HepG2 (cell line): ENCODE data around the gene KRTDAP.

Experiments
- ARID2 ChIP-seq: sonication (generic); formaldehyde crosslinking; IDR thresholded peaks from 2 replicates; pipeline ENCODE4 v1.8.1; 2022; ENCODE audit warnings: mild to moderate bottlenecking, missing genetic modification reagents, borderline replicate concordance
- CBFB ChIP-seq: sonication (generic); formaldehyde crosslinking; IDR thresholded peaks from 2 replicates; pipeline ENCODE4 v1.4.0; 2020; ENCODE audit warnings: missing genetic modification reagents
- CBX5 ChIP-seq: sonication (generic); formaldehyde crosslinking; IDR thresholded peaks from 2 replicates; pipeline ENCODE4 v1.4.0; 2020; ENCODE audit warnings: missing genetic modification reagents, borderline replicate concordance
- ERF ChIP-seq: IDR thresholded peaks from 2 replicates; pipeline ENCODE4 v1.6.1; 2018; ENCODE audit warnings: missing biosample characterization, missing genetic modification reagents
- IRF2 ChIP-seq: IDR thresholded peaks from 2 replicates; pipeline ENCODE4 v1.6.1; 2018; ENCODE audit warnings: missing genetic modification reagents, missing compliant biosample characterization
- KLF13 ChIP-seq: sonication (generic); formaldehyde crosslinking; IDR thresholded peaks from 2 replicates; pipeline ENCODE4 v1.4.0; 2020; ENCODE audit warnings: mild to moderate bottlenecking, missing genetic modification reagents
- NFIC ChIP-seq: IDR thresholded peaks from 2 replicates; pipeline ENCODE4 v1.6.1; 2012; ENCODE audit warnings: mild to moderate bottlenecking, low read length, inconsistent platforms
- NFYB ChIP-seq: sonication (generic); formaldehyde crosslinking; IDR thresholded peaks from 2 replicates; pipeline ENCODE4 v1.4.0; 2020; ENCODE audit warnings: missing genetic modification reagents
- ZBTB20 ChIP-seq: sonication (generic); formaldehyde crosslinking; IDR thresholded peaks from 2 replicates; pipeline ENCODE4 v1.8.1; 2023; ENCODE audit warnings: missing genetic modification reagents, low read depth, mild to moderate bottlenecking, borderline replicate concordance
- ZBTB43 ChIP-seq: sonication (generic); formaldehyde crosslinking; conservative IDR thresholded peaks from 2 replicates; pipeline ENCODE4 v1.4.0; 2020; ENCODE audit warnings: missing genetic modification reagents
- ZNF354B ChIP-seq: sonication (generic); formaldehyde crosslinking; IDR thresholded peaks from 2 replicates; pipeline ENCODE4 v1.8.0; 2022; ENCODE audit warnings: mild to moderate bottlenecking, missing genetic modification reagents
- ZNF674 ChIP-seq: sonication (generic); formaldehyde crosslinking; IDR thresholded peaks from 2 replicates; pipeline ENCODE4 v1.5.0; 2020; ENCODE audit warnings: low read depth, mild to moderate bottlenecking, missing genetic modification reagents
- TF ChIP-seq, protein P1 (sequence below): sonication (generic); formaldehyde crosslinking; IDR thresholded peaks from 2 replicates; pipeline ENCODE4 v1.4.0; 2020; ENCODE audit warnings: missing genetic modification reagents

DNA sequence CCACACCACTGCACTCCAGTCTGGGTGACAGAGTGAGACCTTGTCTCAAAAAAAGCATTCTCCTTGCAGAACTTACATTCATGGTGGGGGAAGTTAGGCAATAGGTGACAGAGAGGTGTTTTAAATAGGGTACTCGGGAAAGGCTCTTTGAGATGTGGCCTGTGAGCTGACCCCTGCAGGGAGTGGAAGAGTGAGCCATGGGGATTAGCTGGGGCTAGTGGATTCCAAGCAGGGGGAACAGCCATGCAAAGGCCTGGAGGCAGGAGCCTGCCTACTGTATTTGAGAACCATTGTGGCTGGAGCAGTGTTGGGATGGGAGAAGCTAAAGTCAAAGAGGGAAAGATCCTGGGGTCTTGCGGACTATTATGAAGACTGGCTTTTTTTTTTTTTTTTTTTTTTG, 27.1 kb upstream of the KRTDAP start:
- TF ChIP-seq ZNF354B (CRISPR knock-in tag) (no peak), ZBTB20 (CRISPR knock-in tag) (no peak), ZBTB43 (CRISPR knock-in tag) (no peak), ERF (no peak), ZNF674 (no peak), NFYB (CRISPR knock-in tag) (no peak), KLF13 (CRISPR knock-in tag) (no peak), CBX5 (CRISPR knock-in tag) (no peak), CBFB (CRISPR knock-in tag) (no peak), IRF2 (CRISPR knock-in tag) (no peak), NFIC (no peak), ARID2 (no peak)
- TF ChIP-seq, protein P1, sequence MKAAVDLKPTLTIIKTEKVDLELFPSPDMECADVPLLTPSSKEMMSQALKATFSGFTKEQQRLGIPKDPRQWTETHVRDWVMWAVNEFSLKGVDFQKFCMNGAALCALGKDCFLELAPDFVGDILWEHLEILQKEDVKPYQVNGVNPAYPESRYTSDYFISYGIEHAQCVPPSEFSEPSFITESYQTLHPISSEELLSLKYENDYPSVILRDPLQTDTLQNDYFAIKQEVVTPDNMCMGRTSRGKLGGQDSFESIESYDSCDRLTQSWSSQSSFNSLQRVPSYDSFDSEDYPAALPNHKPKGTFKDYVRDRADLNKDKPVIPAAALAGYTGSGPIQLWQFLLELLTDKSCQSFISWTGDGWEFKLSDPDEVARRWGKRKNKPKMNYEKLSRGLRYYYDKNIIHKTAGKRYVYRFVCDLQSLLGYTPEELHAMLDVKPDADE (CRISPR knock-in tag) = no peak
